ACHN (cell line): ENCODE measurements around the gene LRRC74A.
A peak's percentile ranks its signal among the peaks of the same experiment; 100 is the strongest.
"Not testable (repeated sequence)": the region's sequence is repeated elsewhere in the genome, so short reads cannot be mapped to it uniquely, and the experiment has no call there.

ENCODE experiments used
- DNase-seq: peaks from one replicate; pipeline ENCODE4 v3.0.0-alpha.2; 2015
- in situ Hi-C: cut with HindIII; loops from 2 replicates; pipeline ENCODE4 v1.10.0; 2017; ENCODE audit warnings: low sequenced_read_pairs, low pct_ligation_motif_present, low pct_unique_long_range_greater_than_20kb

Gene LRRC74A

GRCh38 chr14:76876076-76876475 is 49.9 kb downstream of the LRRC74A start:
- DNase-seq = peak; percentile 66
- in situ Hi-C loops = no loop called here

GRCh38 chr14:76877871-76878270 is 51.7 kb downstream of the LRRC74A start:
- no peak for DNase-seq
- in situ Hi-C loops = no loop called here

GRCh38 chr14:76880449-76880848 is 54.2 kb downstream of the LRRC74A start:
- no peak for DNase-seq
- in situ Hi-C loops = no loop called here

DNA sequence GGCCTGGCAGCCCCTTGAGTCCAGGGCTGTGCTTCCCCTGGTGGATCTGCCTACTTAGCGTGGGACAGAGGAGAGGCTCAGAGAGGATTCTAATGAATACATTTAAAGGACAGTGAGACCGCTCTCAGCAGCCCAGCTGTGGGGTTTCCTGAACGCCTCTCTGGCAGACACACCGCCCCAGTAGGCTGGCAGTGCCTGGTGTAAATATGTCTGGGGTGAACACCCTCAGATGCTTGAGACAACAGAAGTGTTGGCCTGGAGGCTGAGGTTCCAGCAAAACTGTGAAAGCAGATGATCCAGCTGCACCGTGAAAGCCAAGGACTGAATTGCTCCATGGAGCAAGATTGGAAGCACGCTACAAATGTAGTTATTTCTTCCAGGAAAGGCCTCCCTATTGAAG is 55.1 kb downstream of the LRRC74A start:
- in situ Hi-C loops = no loop called here

DNA sequence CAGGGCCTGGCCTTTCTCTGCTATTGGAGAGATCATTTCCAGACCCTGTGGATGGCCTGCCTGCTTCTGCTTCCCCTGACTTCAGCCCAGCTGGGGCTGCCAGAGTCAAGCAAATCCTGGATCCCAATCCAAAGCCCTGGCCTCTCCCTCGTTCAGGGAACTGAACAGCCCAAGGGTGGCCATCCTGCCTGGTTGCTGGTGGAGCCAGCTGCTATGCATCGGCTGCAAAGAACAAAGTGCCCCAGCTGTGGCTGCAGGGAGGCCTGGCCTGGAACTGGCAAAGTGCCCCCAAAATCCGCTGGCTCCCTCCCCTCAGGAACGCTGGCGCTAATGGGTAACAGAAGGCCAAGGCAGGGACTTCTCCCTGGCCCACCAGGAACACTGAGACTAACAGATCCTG is 56.4 kb downstream of the LRRC74A start:
- in situ Hi-C loops = no loop called here

More for the DNA sequence above, 55.1 kb downstream of the LRRC74A start:
- no peak for DNase-seq

DNA sequence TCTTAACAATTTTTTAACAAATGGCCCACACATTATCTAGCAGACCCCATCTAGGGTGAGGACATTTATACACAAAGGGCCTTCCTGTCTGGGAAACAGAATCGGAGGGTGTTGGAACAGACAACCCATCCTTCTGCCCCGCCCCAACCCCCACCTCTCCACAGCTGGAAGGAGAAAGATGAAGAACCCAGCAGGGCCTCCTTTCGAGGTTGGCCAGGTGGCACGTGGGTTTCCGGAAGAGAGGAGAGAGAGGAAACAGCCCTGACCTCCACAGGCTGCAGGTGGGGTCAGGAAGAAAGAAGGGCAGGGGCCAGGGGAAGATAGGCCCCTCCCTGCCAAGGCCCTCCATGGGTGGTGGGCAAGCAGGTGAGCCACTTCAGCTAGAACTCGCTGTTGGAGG is 57.2 kb downstream of the LRRC74A start:
- in situ Hi-C loops = no loop called here
- DNase-seq = no peak

More for the DNA sequence above, 56.4 kb downstream of the LRRC74A start:
- DNase-seq = no peak

- in situ Hi-C loops = no loop called here
- no peak for DNase-seq
Measured at GRCh38 chr14:76884394-76884793, 58.2 kb downstream of the LRRC74A start.

GRCh38 chr14:76884853-76885276 is 58.7 kb downstream of the LRRC74A start:
- DNase-seq = no peak
- in situ Hi-C loops = no loop called here

DNA sequence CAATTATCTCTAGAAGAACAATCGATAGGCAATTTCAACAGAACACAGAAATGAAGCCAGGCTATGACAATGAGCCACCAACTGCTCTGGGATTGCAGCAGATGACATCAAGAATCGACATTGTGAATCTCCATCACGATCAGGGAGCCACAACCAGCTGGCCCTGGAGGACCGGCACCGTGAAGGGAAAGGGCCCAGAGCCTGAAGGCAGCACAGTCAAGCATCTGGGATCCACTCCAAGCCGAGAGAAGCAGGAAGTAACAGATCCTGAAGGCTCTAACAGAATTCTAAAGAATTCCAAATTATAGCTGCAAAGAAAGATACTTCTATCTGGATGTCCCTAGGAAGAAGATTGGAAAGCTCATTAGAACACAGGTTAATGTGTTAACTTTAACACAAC is 61.0 kb downstream of the LRRC74A start:
- in situ Hi-C loops = no loop called here
- no peak for DNase-seq

DNA sequence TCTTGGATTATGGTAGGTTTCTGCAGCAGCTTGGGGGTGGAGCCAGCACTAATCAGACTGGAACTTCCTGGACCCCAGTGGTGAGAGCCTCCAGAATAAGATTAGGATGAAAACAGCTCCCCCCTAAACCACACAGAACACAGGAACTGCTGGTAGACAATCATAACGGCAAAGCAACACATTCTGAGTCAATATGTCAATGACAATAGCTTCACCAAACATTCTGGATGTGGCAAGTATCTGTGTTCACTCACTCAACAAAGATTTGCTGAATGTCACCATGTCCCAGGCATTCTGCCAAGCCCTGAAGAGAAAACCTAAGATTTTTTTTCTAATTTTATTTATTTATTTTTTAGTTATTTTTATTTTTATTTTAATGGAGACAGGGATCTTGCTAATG is 65.2 kb downstream of the LRRC74A start:
- in situ Hi-C loops = no loop called here

GRCh38 chr14:76894308-76894707 is 68.1 kb downstream of the LRRC74A start:
- in situ Hi-C loops = no loop called here

More for the DNA sequence above, 65.2 kb downstream of the LRRC74A start:
- no peak for DNase-seq

DNA sequence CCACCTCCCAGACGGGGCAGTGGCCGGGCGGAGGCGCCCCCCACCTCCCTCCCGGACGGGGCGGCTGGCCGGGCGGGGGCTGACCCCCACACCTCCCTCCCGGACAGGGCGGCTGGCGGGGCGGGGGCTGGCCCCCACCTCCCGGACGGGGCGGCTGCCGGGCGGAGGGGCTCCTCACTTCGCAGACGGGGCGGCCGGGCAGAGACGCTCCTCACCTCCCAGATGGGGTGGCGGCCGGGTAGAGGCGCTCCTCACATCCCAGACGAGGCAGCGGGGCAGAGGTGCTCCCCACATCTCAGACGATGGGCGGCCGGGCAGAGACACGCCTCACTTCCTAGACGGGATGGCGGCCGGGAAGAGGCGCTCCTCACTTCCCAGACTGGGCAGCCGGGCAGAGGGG is 71.8 kb downstream of the LRRC74A start:
- in situ Hi-C loops, DNase-seq: not testable (repeated sequence)

More at GRCh38 chr14:76894308-76894707, 68.1 kb downstream of the LRRC74A start:
- no peak for DNase-seq

- no peak for DNase-seq
- in situ Hi-C loops = loop anchor here (25.0 kb wide), 1 partner anchor 187 kb away; the partner anchor contains the start of gene CIPC
Measured at GRCh38 chr14:76900682-76901081, 74.5 kb downstream of the LRRC74A start.

GRCh38 chr14:76901171-76902055 is 75.2 kb downstream of the LRRC74A start:
- in situ Hi-C loops = loop anchor here (25.0 kb wide), 1 partner anchor 186 kb away; the partner anchor contains the start of gene CIPC
- DNase-seq = no peak

DNA sequence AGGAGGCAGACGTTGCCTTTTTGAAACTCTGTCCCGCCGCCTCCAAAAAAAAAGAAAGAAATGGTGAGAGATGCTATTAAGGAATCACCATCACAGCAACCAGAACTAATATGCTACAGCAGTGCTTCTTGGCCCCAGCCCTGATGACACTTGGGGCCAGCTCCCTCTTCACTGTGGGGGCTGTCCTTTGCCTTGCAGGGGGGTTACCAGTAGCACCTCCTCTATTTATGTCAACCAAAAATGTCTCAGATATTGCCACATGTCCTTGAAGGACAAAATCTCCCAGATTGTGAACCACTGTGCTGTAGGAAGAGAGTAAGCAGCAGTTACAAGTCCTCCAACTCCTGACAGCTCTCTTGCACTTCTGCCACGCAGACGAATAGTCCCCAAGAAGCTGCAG is 76.4 kb downstream of the LRRC74A start:
- DNase-seq = no peak
- in situ Hi-C loops = loop anchor here (25.0 kb wide), 1 partner anchor 185 kb away; the partner anchor contains the start of gene CIPC

DNA sequence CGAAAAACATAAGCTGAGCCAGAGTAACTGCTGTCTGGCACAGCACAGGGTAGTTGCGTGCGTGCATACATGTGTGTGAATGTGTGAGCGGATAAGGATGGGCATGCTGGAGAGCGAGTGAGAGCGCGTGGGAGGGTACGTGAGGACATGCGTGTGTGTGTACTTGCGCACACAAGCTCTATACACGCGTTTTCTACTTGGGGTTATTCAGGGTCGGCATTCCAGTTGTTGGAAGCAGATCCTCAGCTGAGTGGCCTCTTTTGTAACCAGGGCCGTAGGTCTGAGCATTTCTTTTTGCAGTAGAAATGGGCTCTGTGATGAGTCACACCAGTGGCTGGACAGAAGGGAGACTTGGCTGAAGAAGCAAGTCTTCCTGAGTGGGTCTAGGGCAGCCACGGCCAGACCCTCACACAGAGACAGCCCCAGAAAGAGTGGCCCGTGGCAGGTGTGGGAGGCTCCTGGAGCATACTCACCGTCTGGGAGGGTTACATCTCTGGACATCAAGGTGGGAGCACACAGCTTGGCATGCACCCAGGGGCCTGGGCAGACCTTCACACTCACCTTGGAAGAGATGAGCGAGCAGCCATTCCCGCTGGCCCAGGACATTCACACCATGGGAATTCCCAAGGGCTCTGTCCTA is 78.0 kb downstream of the LRRC74A start:
- in situ Hi-C loops = loop anchor here (25.0 kb wide), 1 partner anchor 183 kb away; the partner anchor contains the start of gene CIPC
- DNase-seq = peak; percentile 43

DNA sequence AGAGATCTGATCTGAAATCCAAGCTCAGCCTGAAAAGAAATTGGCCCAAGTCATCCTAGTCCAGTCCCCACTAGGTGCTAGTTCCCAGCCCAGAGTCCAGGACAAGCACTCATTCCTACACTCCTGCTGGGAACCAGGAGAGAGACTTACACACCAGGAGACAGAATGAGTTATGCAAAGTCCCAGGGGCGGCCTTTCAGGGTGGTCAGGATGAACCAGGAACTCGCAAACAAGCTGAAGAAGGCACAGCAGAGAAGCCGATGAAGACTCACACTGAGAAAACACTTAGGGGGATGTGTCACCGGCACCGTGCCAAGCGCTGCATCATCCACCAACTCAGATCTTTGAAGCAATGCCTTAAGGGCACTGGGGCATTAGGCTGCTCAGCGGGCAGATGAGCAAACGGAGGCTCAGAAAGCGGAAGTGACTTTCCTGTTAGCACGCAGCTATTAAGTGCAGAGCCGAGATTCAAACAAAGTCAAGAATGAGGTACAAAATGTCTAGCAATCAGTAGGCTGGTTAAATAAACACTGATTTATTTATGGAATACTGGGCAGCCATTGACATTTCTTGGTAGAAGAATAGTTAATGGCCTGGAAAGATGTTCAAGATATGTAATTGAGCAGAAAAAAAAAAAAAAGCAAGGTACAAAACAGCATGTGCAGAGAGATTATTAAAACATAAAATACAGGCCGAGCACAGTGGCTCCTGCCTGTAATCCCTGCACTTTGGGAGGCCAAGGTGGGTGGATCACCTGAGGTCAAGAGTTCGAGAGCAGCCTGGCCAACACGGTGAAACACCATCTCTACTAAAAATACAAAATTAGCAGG is 78.7 kb downstream of the LRRC74A start:
- DNase-seq = peak; percentile 95
- in situ Hi-C loops = loop anchor here (25.0 kb wide), 1 partner anchor 182 kb away; the partner anchor contains the start of gene CIPC

- in situ Hi-C loops = loop anchor here (25.0 kb wide), 1 partner anchor 178 kb away; the partner anchor contains the start of gene CIPC
Measured at GRCh38 chr14:76908834-76909233, 82.6 kb downstream of the LRRC74A start.

More at GRCh38 chr14:76908834-76909233, 82.6 kb downstream of the LRRC74A start:
- DNase-seq = no peak
